ENCODE data around the gene TM2D3. TPM values are rescaled to one million over a fixed set of nuclear protein-coding genes. Genes with fewer than 3 reads are reported as not detected.
A peak's percentile ranks its signal among the peaks of the same experiment; 100 is the strongest.

The TM2D3 gene
- total RNA-seq, 1 donor from 2014 or later, result 55.3 TPM

GRCh38 chr15:101679806-101680205, 27.6 kb upstream of the TM2D3 start:
- no peak for TF ChIP-seq CTCF (IDR thresholded peaks at IDR 0.05)
- H3K4me3 Mint-ChIP-seq (ENCODE audit: unreplicated experiment), result no peak overlapping the region
- no peak for DNase-seq (ENCODE audit: extremely low spot score, unreplicated experiment)
- H3K4me1 Mint-ChIP-seq (ENCODE audit: unreplicated experiment), result peaks cover 35% of the 10 kb centered on the region
- H3K27ac Mint-ChIP-seq (ENCODE audit: unreplicated experiment), result no peak overlapping the region
- peaks cover 4% of the 10 kb centered on the region for H3K9me3 Mint-ChIP-seq (ENCODE audit: unreplicated experiment)
- peaks cover 52% of the 10 kb centered on the region for H3K36me3 Mint-ChIP-seq (ENCODE audit: unreplicated experiment)
- no peaks in the 10 kb centered on the region for H3K27me3 Mint-ChIP-seq (ENCODE audit: unreplicated experiment)

- no peak overlapping the region for H3K4me3 Mint-ChIP-seq (ENCODE audit: unreplicated experiment)
- peaks cover 4% of the 10 kb centered on the region for H3K9me3 Mint-ChIP-seq (ENCODE audit: unreplicated experiment)
- H3K27me3 Mint-ChIP-seq (ENCODE audit: unreplicated experiment), result no peaks in the 10 kb centered on the region
- no peak for DNase-seq (ENCODE audit: extremely low spot score, unreplicated experiment)
- H3K27ac Mint-ChIP-seq (ENCODE audit: unreplicated experiment), result peak overlapping the region; percentile 45
- peaks cover 28% of the 10 kb centered on the region for H3K4me1 Mint-ChIP-seq (ENCODE audit: unreplicated experiment)
- peaks cover 48% of the 10 kb centered on the region for H3K36me3 Mint-ChIP-seq (ENCODE audit: unreplicated experiment)
- no peak for TF ChIP-seq CTCF (IDR thresholded peaks at IDR 0.05)
These were observed 24.7 kb upstream of the TM2D3 start for GRCh38 chr15:101676921-101677329.

- H3K27ac Mint-ChIP-seq (ENCODE audit: unreplicated experiment), result peak overlapping the region; percentile 84
- H3K4me3 Mint-ChIP-seq (ENCODE audit: unreplicated experiment), result peak overlapping the region; percentile 55
- H3K27me3 Mint-ChIP-seq (ENCODE audit: unreplicated experiment), result no peaks in the 10 kb centered on the region
- peaks cover 50% of the 10 kb centered on the region for H3K36me3 Mint-ChIP-seq (ENCODE audit: unreplicated experiment)
- DNase-seq (ENCODE audit: extremely low spot score, unreplicated experiment), result no peak
- no peak for TF ChIP-seq CTCF (IDR thresholded peaks at IDR 0.05)
- H3K9me3 Mint-ChIP-seq (ENCODE audit: unreplicated experiment), result peaks cover 4% of the 10 kb centered on the region
- H3K4me1 Mint-ChIP-seq (ENCODE audit: unreplicated experiment), result peaks cover 28% of the 10 kb centered on the region
These were observed 23.8 kb upstream of the TM2D3 start for GRCh38 chr15:101675796-101676582.

GRCh38 chr15:101675015-101675414, 22.8 kb upstream of the TM2D3 start:
- Mint-ChIP-seq H3K4me1 (ENCODE audit: unreplicated experiment) (peaks cover 28% of the 10 kb centered on the region), H3K27me3 (ENCODE audit: unreplicated experiment) (no peaks in the 10 kb centered on the region), H3K9me3 (ENCODE audit: unreplicated experiment) (peaks cover 4% of the 10 kb centered on the region), H3K27ac (ENCODE audit: unreplicated experiment) (no peak overlapping the region), H3K36me3 (ENCODE audit: unreplicated experiment) (peaks cover 50% of the 10 kb centered on the region), H3K4me3 (ENCODE audit: unreplicated experiment) (no peak overlapping the region)
- no peak for DNase-seq (ENCODE audit: extremely low spot score, unreplicated experiment)
- no peak for TF ChIP-seq CTCF (IDR thresholded peaks at IDR 0.05)

GRCh38 chr15:101672298-101672697, 20.1 kb upstream of the TM2D3 start:
- no peak for TF ChIP-seq CTCF (IDR thresholded peaks at IDR 0.05)
- H3K9me3 Mint-ChIP-seq (ENCODE audit: unreplicated experiment), result peaks cover 5% of the 10 kb centered on the region
- H3K27me3 Mint-ChIP-seq (ENCODE audit: unreplicated experiment), result no peaks in the 10 kb centered on the region
- no peak for DNase-seq (ENCODE audit: extremely low spot score, unreplicated experiment)
- no peak overlapping the region for H3K4me3 Mint-ChIP-seq (ENCODE audit: unreplicated experiment)
- peaks cover 51% of the 10 kb centered on the region for H3K36me3 Mint-ChIP-seq (ENCODE audit: unreplicated experiment)
- no peak overlapping the region for H3K27ac Mint-ChIP-seq (ENCODE audit: unreplicated experiment)
- peaks cover 21% of the 10 kb centered on the region for H3K4me1 Mint-ChIP-seq (ENCODE audit: unreplicated experiment)
